HFF-Myc (cell line): ENCODE results near the gene SPOUT1.

Source experiments
- DNase-seq: peaks from one replicate; pipeline ENCODE4 v3.0.0-alpha.2; 2011; ENCODE audit warnings: low read depth; ENCODE audit errors: extremely low read depth
- H3K4me3 ChIP-seq: replicated peaks from 2 replicates; pipeline ENCODE4 v1.5.1; 2011; ENCODE audit warnings: low read depth, mild to moderate bottlenecking, control low read depth, low read length
- TF ChIP-seq, protein P1 (sequence below): IDR thresholded peaks from 2 replicates; pipeline ENCODE4 v1.5.1; 2012; ENCODE audit warnings: mild to moderate bottlenecking, low read depth, low read length, control low read depth; ENCODE audit errors: missing control alignments

The SPOUT1 gene

DNA sequence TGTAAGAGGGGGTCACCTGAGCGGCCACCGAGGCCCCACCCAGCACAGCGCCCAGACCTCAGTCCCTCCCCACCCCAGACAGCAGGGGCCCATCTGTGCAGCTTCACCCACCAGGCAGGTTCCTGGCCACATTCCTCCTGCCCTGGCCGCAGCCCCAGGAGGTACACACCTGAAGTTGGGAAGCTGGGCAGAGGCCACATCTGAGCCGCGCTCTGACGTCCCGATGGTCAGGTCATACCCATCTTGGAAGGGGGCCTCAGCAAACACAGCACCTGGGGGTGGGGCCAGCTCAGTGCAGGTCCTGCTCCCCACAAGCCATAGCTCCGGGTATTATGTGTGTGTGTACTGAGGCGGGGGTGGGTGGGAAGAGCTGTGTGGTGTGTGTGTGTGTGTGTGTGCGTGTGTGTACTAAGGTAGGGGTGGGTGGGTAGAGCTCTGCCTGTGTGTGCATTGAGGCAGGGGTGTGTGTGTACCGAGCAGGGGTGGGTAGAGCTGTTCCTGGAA is 5.6 kb downstream of the SPOUT1 start:
- TF ChIP-seq, protein P1, sequence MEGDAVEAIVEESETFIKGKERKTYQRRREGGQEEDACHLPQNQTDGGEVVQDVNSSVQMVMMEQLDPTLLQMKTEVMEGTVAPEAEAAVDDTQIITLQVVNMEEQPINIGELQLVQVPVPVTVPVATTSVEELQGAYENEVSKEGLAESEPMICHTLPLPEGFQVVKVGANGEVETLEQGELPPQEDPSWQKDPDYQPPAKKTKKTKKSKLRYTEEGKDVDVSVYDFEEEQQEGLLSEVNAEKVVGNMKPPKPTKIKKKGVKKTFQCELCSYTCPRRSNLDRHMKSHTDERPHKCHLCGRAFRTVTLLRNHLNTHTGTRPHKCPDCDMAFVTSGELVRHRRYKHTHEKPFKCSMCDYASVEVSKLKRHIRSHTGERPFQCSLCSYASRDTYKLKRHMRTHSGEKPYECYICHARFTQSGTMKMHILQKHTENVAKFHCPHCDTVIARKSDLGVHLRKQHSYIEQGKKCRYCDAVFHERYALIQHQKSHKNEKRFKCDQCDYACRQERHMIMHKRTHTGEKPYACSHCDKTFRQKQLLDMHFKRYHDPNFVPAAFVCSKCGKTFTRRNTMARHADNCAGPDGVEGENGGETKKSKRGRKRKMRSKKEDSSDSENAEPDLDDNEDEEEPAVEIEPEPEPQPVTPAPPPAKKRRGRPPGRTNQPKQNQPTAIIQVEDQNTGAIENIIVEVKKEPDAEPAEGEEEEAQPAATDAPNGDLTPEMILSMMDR, result no peak
- no peak overlapping the region for H3K4me3 ChIP-seq
- no peak for DNase-seq

DNA sequence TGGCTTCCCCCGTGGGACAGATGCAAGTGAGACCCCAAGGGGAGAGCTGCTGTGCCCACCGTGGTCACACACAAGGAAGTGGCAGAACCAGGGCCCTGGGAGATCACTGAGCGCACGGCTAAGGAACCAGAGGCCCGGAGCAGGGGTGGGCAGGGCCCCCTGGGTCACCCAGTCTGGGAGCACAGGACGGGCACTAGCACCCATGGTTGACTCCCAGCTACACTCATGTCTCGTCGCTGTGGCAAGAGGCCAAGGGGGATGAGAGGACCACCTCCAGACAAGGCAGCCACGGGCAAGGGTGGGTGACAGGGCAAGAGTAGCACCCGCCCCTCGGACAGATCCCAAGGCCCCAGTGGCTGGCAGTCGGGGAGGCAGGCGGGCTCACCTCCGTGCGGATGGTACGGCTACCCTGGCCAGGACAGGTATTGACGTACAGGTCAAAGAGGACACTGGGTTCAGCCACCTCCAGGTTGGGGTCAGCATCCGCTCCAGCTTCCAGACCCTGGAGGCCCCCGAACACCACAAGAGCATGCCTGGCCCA is 6.2 kb downstream of the SPOUT1 start:
- TF ChIP-seq, protein P1, result no peak
- no peak overlapping the region for H3K4me3 ChIP-seq
- no peak for DNase-seq

DNA sequence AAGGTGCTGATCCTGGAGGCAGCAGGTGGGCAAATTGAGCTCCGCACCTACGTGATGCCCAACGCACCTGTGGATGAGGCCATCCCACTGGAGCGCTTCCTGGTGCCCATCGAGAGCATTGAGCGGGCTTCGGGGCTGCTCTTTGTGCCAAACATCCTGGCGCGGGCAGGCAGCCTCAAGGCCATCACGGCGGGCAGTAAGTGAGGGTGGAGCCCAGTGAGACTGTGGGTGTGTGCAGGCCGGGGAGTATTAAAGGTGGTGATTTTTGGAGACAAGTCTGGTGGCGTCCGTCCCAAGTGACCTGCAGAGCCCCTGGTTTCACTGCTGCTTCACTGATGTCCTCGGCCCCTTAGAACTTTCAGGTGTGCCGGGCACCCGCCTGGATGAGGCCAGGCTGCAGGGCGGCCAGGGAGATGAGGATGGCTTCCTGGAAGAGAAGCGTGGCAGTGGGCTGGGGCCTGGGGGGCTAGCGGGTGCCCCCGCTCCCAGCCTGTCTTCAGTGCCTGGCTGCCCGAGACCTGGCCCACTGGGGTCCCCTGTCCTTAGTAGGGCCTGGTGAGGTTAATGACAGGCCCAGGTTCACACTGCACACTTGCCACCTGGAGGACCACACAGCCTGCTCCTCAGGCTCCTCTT is 7.1 kb downstream of the SPOUT1 start:
- no peak for DNase-seq
- TF ChIP-seq, protein P1, result no peak
- no peak overlapping the region for H3K4me3 ChIP-seq

DNA sequence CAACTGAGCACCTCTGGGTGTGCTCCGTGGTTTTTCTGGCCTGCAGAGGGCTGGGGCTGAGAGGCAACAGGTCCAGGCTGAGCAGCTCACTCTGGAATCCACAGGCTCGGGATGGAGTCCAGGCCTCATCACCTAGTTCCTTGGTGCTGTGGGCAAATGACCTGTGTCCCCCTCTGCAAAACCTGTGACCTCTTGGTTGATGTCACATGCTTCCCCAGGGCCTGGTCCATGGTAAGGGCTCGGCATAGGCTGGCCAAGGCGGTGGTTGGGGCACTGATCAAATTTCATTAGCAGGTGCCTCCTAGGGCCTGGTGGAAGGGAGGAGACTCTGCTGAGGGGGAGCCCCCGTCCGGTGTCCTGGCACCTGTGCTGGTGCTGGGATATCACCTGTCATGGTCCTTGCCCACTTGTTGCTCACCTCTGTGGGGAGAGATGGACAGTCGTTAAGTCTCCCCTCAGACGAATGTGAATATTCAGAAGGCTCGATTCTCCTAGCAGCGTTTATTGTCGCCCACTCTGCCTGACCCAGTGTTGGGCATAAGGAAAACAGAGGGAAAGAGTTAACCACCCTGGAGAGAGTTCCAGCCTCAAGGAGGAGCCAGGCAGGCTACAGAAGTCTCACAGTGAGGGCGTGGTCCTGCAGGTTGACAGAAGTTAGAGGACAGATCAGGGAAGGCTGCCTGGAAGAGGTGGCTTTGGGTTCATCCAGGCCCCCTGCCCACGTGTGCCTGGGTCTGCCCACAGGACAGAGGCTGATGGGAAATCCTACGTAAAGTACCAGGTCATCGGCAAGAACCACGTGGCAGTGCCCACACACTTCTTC is 7.8 kb downstream of the SPOUT1 start:
- TF ChIP-seq, protein P1, result no peak
- no peak for DNase-seq
- no peak overlapping the region for H3K4me3 ChIP-seq

DNA sequence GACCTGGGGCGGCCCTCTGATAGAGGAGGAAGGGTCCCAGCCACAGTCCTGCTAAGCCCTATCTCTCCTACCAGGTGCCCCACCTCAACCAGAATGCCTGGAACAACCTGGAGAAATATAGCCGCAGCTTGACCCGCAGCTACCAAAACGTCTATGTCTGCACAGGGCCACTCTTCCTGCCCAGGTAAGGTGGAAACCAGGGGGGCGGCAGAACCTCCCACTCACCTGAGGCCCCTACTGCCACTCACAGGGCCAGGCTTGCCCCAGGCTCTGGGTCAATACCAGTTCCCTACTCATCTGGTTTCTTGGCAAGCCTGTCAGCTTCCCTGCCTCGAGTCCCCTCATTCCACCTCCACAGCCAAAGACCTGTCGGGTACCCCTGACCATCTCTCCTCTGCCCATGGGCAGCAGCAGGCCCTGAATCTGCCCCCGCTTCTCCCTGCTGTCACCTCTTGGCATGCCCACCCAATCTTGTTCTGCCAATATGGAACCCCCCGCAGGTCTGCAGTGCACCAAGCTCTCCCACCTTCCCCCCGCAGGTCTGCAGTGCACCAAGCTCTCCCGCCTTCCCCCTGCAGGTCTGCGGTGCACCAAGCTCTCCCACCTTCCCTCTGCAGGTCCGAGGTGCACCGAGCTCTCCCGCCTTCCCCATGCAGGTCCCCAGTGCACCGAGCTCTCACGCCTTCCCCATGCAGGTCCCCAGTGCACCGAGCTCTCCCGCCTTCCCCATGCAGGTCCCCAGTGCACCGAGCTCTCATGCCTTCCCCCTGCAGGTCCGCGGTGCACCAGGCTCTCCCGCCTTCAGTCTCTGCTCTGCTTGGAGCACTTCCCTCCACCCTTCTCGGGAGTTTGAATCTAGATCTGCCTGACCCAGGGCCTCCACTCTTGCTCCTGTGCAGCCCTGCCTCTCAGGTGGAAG is 8.7 kb downstream of the SPOUT1 start:
- TF ChIP-seq, protein P1, result no peak
- no peak overlapping the region for H3K4me3 ChIP-seq
- DNase-seq, result no peak
